Body of pancreas (tissue), 4 donors: Measurements from ENCODE around the gene ERC1.

Experiments used
- POLR2A ChIP-seq, 3 donors: fragments of 450-650 bp; IDR thresholded peaks; one replicate each; pipeline ENCODE4 v1.6.1; 2016; ENCODE audit warnings: antibody characterized with exemption in 3 of 3, mild to moderate bottlenecking in 2 of 3
- TF ChIP-seq, protein P1 (sequence below), 7 experiments: fragments of 450-650 bp in 4 of 7; fragments of 200-600 bp in 3 of 7; sonication (generic) in 3 of 7; IDR thresholded peaks; one replicate each; pipeline ENCODE4 v1.5.1; 2016 to 2019; ENCODE audit warnings: antibody characterized with exemption in 7 of 7

GRCh38 chr12:1501001-1501400 lies 510.0 kb downstream of the ERC1 start:
- TF ChIP-seq, protein P1, sequence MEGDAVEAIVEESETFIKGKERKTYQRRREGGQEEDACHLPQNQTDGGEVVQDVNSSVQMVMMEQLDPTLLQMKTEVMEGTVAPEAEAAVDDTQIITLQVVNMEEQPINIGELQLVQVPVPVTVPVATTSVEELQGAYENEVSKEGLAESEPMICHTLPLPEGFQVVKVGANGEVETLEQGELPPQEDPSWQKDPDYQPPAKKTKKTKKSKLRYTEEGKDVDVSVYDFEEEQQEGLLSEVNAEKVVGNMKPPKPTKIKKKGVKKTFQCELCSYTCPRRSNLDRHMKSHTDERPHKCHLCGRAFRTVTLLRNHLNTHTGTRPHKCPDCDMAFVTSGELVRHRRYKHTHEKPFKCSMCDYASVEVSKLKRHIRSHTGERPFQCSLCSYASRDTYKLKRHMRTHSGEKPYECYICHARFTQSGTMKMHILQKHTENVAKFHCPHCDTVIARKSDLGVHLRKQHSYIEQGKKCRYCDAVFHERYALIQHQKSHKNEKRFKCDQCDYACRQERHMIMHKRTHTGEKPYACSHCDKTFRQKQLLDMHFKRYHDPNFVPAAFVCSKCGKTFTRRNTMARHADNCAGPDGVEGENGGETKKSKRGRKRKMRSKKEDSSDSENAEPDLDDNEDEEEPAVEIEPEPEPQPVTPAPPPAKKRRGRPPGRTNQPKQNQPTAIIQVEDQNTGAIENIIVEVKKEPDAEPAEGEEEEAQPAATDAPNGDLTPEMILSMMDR (IDR thresholded peaks at IDR 0.05), result no peak
- no peak for TF ChIP-seq POLR2A (IDR thresholded peaks at IDR 0.05)
